GM19467 (cell line): Measurements from ENCODE around the gene PPFIA2.

Experiments
- ATAC-seq: cut with Tn5 transposase; IDR thresholded peaks from one replicate; pipeline ENCODE4 v1.9.1; 2021; ENCODE audit warnings: mild to moderate bottlenecking, moderate library complexity; ENCODE audit not compliant: unreplicated experiment

The PPFIA2 gene

GRCh38 chr12:81294325-81295190, 464.6 kb downstream of the PPFIA2 start:
- no peak for ATAC-seq

- no peak for ATAC-seq
Measured at GRCh38 chr12:81288651-81289050, 470.5 kb downstream of the PPFIA2 start.

DNA sequence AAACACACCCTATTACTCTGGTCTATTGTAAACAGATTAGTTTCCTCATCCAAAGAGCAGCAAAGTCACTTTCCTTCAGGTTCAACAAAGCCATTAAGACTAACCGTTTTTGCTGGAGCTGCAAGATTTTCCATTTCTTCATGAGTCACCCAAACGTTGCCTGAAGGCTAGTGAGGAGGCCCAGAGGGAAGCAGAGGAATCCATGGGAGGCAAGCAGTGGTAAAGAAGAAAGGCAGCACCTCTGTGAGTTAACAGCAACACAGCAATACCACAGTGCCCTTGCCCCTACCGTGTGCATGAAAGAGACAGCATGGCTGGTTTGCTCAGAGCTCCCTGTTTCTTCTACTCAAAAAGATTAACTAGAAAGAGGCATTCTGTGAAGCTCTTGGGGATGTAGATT, 475.0 kb downstream of the PPFIA2 start:
- ATAC-seq = no peak

- no peak for ATAC-seq
Measured at GRCh38 chr12:81274637-81275529, 484.3 kb downstream of the PPFIA2 start.

- ATAC-seq = no peak
Measured at GRCh38 chr12:81270385-81270784, 488.8 kb downstream of the PPFIA2 start.

- ATAC-seq = no peak
Measured at GRCh38 chr12:81263072-81263471, 496.1 kb downstream of the PPFIA2 start.

DNA sequence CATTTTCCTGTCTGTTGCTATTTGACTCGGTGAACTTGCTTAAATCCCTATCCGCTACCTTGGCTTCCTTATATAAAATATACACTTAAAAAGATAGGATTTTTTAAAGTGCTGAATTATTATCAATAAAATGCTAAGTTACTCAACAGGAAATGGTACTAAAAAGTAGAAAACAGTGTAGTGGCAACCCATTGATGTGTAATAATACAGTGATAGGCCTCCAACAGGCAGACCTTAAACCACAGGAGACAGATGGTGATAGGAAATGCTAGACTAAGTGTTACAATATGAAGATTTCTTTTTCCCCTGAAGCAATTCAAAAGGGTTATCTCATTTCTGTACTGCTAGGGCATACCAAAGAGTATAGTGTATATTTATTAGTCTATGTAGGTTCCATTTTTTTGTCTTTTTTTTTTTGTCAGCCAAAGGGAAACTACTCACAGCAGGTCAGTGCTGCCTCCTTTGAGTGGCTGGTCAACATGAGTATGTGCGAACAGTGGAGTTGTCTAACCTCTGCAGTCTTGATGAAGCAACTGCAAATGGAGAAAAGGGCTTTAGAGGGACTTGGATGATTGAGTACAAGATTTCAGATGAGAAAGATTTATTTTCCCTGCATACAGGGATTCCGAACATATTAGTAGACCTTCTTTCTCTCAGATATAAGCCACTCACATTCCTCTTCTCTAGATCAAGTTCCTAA, 497.5 kb downstream of the PPFIA2 start:
- no peak for ATAC-seq

- ATAC-seq = no peak
Measured at GRCh38 chr12:81259360-81259759, 499.8 kb downstream of the PPFIA2 start.

GRCh38 chr12:81257947-81258551, 501.1 kb downstream of the PPFIA2 start:
- ATAC-seq = no peak

DNA sequence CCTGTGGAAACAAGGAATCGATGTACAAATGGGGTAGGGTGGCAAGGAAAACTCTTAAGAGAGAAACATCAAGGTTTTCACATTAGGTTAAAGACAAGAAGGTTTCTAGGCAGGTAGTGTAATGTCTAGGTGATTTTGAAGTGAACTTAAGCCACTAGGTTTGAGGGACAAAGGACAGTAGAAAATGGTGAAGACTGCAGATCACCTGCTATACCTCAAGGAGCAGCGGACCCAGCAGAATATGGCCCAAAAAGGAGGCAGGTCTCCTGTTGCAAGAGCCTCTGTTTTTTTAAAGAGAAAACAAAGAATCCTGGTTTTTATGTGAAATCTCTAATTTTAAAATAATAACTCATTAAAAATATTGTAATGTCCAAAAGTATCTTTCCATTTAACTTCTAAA, 503.2 kb downstream of the PPFIA2 start:
- ATAC-seq = no peak

DNA sequence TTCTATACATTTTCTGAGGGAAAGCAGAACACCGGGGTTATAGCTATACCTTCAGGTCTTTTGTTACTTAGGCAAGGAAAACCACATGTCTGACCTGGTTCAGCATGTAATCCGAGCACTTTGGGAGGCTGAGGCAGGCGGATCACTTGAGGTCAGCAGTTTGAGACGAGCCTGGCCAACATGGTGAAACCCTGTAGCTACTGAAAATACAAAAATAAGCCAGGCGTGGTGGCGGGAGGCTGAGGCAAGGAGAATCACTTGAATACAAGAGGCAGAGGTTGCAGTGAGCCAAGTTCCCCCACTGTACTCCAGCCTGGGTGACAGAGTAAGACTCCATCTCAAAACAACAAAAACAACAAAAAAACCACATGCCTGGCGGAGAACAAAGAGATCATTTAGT, 503.7 kb downstream of the PPFIA2 start:
- ATAC-seq = no peak

DNA sequence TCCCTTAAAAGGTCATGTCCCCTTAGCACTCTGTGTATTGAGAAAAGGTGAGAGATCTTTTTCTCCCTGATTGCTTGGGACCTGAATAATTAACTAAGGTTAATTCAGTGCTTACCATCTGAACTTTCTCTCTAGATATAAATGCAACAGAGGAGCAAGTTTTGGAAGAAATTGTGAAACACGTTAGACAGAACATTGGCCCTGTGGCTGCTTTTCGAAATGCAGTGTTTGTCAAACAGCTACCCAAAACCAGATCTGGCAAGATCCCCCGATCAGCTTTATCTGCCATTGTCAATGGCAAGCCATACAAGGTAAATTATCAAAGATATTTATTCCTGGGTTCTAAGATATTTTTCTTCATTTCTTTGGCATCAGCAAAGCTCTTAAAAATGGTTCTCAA, 505.8 kb downstream of the PPFIA2 start:
- no peak for ATAC-seq

GRCh38 chr12:81252228-81252627, 506.9 kb downstream of the PPFIA2 start:
- ATAC-seq = no peak

- ATAC-seq = no peak
Measured at GRCh38 chr12:81249976-81250375, 509.2 kb downstream of the PPFIA2 start.

DNA sequence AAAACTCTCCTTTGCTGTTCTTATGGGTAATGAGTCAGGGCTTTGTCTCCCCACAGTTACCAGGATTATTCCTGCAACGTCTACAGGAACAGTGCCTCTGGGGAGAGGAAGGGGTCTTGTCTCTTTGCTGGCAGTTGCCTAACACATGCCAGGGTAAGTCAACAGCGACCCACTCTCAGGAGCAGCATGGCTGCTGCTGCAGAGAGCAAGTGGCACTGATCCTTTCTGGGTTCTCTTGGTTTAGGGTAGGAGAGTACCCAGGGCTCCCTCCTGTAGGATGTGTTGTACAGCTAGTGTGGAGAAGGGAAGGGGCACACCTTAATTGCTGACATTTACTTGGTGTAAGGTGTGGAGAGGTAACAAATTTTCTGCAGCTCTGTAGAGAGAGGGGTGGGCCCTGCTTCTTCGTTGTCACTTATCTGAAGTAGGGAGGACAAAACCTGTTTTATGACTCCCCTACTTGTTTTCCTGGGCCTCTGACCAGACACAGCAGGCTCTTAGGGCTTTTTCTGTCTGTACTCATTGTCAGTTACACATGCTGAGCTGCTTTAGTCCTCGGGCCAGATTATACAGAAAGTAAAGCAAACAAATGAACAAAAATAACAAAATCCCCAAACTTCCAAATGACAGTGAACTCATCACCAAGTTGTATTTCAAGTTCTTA, 513.1 kb downstream of the PPFIA2 start:
- no peak for ATAC-seq

- no peak for ATAC-seq
Measured at GRCh38 chr12:81245458-81245857, 513.7 kb downstream of the PPFIA2 start.

- ATAC-seq = no peak
Measured at GRCh38 chr12:81231574-81232368, 527.4 kb downstream of the PPFIA2 start.

- no peak for ATAC-seq
Measured at GRCh38 chr12:81229759-81230158, 529.4 kb downstream of the PPFIA2 start.

DNA sequence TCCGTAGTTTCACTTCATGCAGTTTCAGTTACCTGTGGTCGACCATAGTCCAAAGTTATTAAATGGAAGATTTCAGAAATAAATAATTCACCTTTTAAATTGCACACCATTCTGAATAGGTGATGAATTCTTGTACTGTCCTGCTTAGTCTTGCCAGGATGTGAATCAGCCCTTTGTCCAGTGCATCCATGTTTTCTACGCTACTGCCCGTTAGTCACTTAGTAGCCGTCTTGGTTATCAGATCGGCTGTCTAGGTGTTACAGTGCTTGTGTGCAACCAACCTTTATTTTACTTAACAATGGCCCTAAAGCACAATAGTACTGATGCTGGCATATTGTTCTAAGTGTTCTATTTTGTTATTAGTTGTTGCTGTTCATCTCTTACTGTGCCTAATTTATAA, 534.5 kb downstream of the PPFIA2 start:
- ATAC-seq = no peak
